Progenitor cell of endocrine pancreas (in vitro differentiated cells): Measurements from ENCODE around the gene KCNK5. TPM values are rescaled to one million over a fixed set of nuclear protein-coding genes. Genes with fewer than 3 reads are reported as not detected.

Experiments used
- DNase-seq: peaks from one replicate; pipeline ENCODE4 v3.0.0; 2021; ENCODE audit warnings: low spot score; ENCODE audit not compliant: unreplicated experiment
- H3K27ac Mint-ChIP-seq: 2 replicates; pipeline ENCODE4 v1.8.0; 2021; ENCODE audit warnings: mild to moderate bottlenecking, moderate library complexity, mixed read lengths
- H3K27me3 Mint-ChIP-seq: 2 replicates; pipeline ENCODE4 v1.8.0; 2021; ENCODE audit warnings: mixed read lengths
- H3K36me3 Mint-ChIP-seq: 2 replicates; pipeline ENCODE4 v1.8.0; 2022; ENCODE audit warnings: mixed read lengths; ENCODE audit not compliant: insufficient read depth
- H3K4me1 Mint-ChIP-seq: 2 replicates; pipeline ENCODE4 v1.8.0; 2021; ENCODE audit warnings: low read depth, mixed read lengths
- H3K4me3 Mint-ChIP-seq: 2 replicates; pipeline ENCODE4 v1.8.0; 2021; ENCODE audit warnings: low read depth, mild to moderate bottlenecking, moderate library complexity, mixed read lengths
- H3K9me3 Mint-ChIP-seq: 2 replicates; pipeline ENCODE4 v1.8.0; 2021; ENCODE audit warnings: low read depth, mixed read lengths
- total RNA-seq: library from RNA; stranded (reverse); gene quantifications from 2 replicates; pipeline ENCODE4 v1.2.1, GENCODE V29; 2021
- TF ChIP-seq, protein P1 (sequence below): fragments of 200-600 bp; sonication (generic); IDR thresholded peaks from one replicate; pipeline ENCODE4 v1.5.0; 2021; ENCODE audit warnings: antibody characterized with exemption, mild to moderate bottlenecking; ENCODE audit not compliant: unreplicated experiment

The KCNK5 gene
- total RNA-seq, 1 donor from 2014 or later, result 2.0 TPM

DNA sequence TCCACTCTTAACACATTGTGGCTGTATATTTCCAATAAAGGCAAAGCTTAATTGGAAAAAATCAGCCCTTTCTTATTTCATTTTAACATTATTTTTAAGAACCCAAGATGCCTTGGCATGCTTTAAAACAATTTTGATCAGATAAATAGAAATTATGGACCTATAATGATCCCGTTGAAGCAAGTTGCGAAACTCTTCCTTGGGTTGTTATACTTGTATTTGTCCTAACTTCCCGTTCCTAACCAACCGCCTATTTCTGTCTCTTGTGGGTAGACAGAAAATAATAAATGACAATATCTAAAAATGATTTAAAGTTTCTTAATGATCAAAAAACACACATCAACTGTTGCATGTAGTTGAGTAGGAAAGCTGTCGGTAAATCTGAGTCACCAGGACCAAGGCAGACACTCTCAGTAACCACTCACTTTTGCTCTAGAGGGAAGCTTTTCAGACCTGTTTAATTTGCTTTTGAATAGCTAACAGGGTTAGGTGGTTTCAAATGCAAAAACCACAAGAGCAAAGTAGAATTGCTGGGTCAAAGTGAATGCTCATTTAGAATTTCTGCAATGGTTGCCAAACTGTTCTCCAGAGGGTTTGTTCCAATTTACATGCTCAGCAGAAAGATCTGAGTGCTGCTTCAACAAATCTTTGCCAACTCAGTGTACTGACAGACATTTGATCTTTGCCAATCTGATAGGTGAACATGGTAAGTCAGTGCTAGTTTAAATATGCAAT lies 34.2 kb upstream of the KCNK5 start:
- H3K27me3 Mint-ChIP-seq, result peaks cover 21% of the 10 kb centered on the region
- H3K27ac Mint-ChIP-seq, result no peak overlapping the region
- H3K4me1 Mint-ChIP-seq, result no peaks in the 10 kb centered on the region
- TF ChIP-seq, protein P1, sequence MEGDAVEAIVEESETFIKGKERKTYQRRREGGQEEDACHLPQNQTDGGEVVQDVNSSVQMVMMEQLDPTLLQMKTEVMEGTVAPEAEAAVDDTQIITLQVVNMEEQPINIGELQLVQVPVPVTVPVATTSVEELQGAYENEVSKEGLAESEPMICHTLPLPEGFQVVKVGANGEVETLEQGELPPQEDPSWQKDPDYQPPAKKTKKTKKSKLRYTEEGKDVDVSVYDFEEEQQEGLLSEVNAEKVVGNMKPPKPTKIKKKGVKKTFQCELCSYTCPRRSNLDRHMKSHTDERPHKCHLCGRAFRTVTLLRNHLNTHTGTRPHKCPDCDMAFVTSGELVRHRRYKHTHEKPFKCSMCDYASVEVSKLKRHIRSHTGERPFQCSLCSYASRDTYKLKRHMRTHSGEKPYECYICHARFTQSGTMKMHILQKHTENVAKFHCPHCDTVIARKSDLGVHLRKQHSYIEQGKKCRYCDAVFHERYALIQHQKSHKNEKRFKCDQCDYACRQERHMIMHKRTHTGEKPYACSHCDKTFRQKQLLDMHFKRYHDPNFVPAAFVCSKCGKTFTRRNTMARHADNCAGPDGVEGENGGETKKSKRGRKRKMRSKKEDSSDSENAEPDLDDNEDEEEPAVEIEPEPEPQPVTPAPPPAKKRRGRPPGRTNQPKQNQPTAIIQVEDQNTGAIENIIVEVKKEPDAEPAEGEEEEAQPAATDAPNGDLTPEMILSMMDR, result no peak
- H3K4me3 Mint-ChIP-seq, result no peak overlapping the region
- no peaks in the 10 kb centered on the region for H3K36me3 Mint-ChIP-seq
- no peaks in the 10 kb centered on the region for H3K9me3 Mint-ChIP-seq
- no peak for DNase-seq

DNA sequence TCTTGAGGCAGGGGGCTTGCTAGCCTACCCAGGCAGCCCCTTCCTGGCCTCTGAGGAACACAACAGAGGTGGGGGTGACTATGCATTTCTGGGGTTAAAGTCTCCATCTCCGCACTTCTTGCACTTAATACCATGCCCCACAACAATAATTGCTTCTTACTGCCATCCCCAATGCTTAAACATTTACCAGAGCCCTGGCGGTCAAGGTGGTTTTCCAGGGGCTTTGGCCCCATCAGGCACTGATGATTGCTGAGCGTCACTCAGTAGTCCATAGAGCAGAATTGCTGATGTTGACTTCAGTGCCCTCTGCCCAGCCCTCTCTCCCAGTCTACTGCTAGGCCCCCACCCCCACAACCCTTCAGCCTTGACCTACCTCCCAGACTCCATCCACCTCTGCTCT lies 32.5 kb upstream of the KCNK5 start:
- Mint-ChIP-seq H3K9me3 (no peaks in the 10 kb centered on the region), H3K27ac (no peak overlapping the region), H3K27me3 (peaks cover 12% of the 10 kb centered on the region), H3K4me3 (no peak overlapping the region), H3K4me1 (no peaks in the 10 kb centered on the region), H3K36me3 (no peaks in the 10 kb centered on the region)
- no peak for DNase-seq
- TF ChIP-seq, protein P1, result no peak

DNA sequence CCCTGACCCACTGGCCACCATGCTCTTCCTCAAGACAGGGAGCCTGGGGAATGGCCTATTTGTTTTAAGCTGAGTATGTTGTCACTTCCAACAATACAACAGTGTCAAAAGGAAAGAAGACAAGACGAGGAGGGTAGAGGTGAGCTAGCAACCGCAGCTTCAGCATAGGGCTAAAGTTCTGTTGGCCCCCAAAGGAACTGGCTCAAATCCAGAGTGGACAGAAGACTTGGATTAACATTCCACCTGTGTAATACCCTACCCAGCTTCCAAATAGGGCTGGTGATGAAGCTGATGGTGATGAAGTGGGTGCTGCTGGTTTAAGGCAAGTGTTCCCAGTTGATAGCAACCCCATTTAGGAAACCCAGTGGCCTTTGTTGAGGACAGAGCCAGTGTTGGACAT lies 31.7 kb upstream of the KCNK5 start:
- no peak for DNase-seq
- TF ChIP-seq, protein P1, result no peak
- H3K9me3 Mint-ChIP-seq, result no peaks in the 10 kb centered on the region
- peaks cover 10% of the 10 kb centered on the region for H3K27me3 Mint-ChIP-seq
- no peak overlapping the region for H3K27ac Mint-ChIP-seq
- H3K4me3 Mint-ChIP-seq, result no peak overlapping the region
- no peaks in the 10 kb centered on the region for H3K36me3 Mint-ChIP-seq
- no peaks in the 10 kb centered on the region for H3K4me1 Mint-ChIP-seq

DNA sequence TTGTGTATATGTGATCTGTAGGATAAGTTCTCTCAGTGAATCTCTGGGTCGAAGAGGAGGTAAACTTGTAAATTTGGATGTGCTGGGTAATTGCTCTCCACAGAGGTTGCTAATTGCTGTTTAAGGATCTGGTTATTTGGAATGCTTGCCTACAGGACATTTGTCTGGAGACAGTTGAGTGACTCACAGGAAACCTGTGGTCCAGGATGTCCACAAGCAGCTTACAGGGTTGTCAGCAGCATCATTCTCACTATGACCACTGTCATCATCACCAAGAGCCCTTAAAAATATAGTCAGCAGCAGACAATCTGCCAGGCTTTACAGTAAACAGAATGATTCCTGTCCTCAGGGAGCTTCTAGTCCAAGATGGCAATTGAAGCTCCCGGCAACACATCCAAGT lies 31.2 kb upstream of the KCNK5 start:
- H3K4me1 Mint-ChIP-seq, result no peaks in the 10 kb centered on the region
- no peak overlapping the region for H3K4me3 Mint-ChIP-seq
- no peak overlapping the region for H3K27ac Mint-ChIP-seq

DNA sequence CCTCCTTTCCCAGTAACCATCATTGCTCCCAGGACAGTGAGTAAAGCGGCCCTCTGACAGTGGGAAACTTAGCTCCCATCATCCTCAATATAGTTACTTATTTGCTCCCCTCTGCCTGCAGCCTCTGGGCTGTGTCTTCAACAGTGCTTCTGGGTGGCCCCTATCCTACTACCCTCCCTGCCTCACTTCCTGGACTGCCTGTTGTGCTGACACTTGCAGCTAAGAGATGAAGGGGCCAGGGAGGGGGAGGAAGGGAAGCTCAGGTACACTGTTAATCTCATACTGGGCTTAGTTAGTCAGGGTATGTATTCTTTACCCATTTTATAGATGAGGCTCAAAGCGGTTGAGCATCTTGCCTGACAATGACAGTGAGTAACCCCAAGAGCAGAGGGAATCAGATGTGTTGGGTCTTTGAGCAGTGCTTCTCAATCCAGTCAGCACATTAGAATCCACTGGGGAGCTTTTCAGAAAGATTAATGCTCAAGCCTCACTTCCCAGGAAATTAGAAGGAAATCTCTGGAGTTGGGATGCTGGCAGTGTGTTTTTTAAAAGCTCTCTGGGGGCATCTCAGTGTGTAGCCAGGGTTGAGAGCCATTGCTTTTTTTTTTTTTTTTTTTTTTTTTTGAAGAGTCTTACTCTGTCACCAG lies 27.1 kb upstream of the KCNK5 start:
- no peaks in the 10 kb centered on the region for H3K36me3 Mint-ChIP-seq
- H3K4me1 Mint-ChIP-seq, result no peaks in the 10 kb centered on the region
- peaks cover 10% of the 10 kb centered on the region for H3K9me3 Mint-ChIP-seq
- no peak overlapping the region for H3K27ac Mint-ChIP-seq
- TF ChIP-seq, protein P1, result no peak
- H3K27me3 Mint-ChIP-seq, result peaks cover 13% of the 10 kb centered on the region
- no peak overlapping the region for H3K4me3 Mint-ChIP-seq
- DNase-seq, result no peak

More for the DNA sequence above, 31.2 kb upstream of the KCNK5 start:
- H3K9me3 Mint-ChIP-seq, result no peaks in the 10 kb centered on the region
- no peak for DNase-seq
- TF ChIP-seq, protein P1, result no peak
- peaks cover 10% of the 10 kb centered on the region for H3K27me3 Mint-ChIP-seq
- H3K36me3 Mint-ChIP-seq, result no peaks in the 10 kb centered on the region
